Endothelial cell of umbilical vein (primary cell): ENCODE measurements around the gene VSIR. TPM values are rescaled to one million over a fixed set of nuclear protein-coding genes. Genes with fewer than 3 reads are reported as not detected.

Source experiments
- BruUV-seq: library from RNA; stranded (reverse); fragments of 400-500 nt; replicated peaks from 2 replicates; lab custom pipeline; 2021; lab: Mats Ljungman, UMichigan
- CTCF ChIA-PET: fragments of 300-600, 350-600 bp; sonication (Branson Sonifier 250); formaldehyde crosslinking; loops from one replicate; lab custom pipeline; 2021; ENCODE audit warnings: antibody characterized with exemption, inconsistent platforms; lab: Charles Lee
- POLR2A ChIA-PET: fragments of 300-600, 350-600 bp; sonication (Branson Sonifier 250); formaldehyde crosslinking; loops from one replicate; lab custom pipeline; 2021; ENCODE audit warnings: antibody characterized with exemption, inconsistent platforms; lab: Charles Lee
- DNase-seq: peaks from one replicate; pipeline ENCODE4 v3.0.0-alpha.2; 2011; ENCODE audit warnings: low read depth, low spot score
- FAIRE-seq: peaks from 2 replicates; lab custom pipeline; 2011; peaks lifted over from hg19 to GRCh38; lab: Jason Lieb, UNC
- H2AFZ ChIP-seq: 2 replicates; pipeline ENCODE4 v1.6.0; 2012; ENCODE audit warnings: low read depth, low read length, control low read depth, inconsistent platforms
- H3K27ac ChIP-seq: 2 replicates; pipeline ENCODE4 v1.5.1; 2011; ENCODE audit warnings: low read depth, mild to moderate bottlenecking, control low read depth, low read length, moderate library complexity; ENCODE audit not compliant: insufficient read depth
- H3K27me3 ChIP-seq, 2 experiments: 2 replicates each; pipeline versions ENCODE4 v1.6.0 to v1.6.1; 2011; ENCODE audit warnings: low read length in 2 of 2, mixed read lengths in 1 of 2; ENCODE audit not compliant: control insufficient read depth in 2 of 2, insufficient read depth in 2 of 2
- H3K36me3 ChIP-seq, 2 experiments: 2 replicates in 1 of 2; 3 replicates in 1 of 2; pipeline ENCODE4 v1.5.1; 2011; ENCODE audit warnings: low read length in 2 of 2, mild to moderate bottlenecking in 1 of 2, moderate library complexity in 1 of 2; ENCODE audit not compliant: control insufficient read depth in 2 of 2, insufficient read depth in 2 of 2; ENCODE audit errors: extremely low read depth in 1 of 2
- H3K4me1 ChIP-seq: 3 replicates; pipeline ENCODE4 v1.5.1; 2011; ENCODE audit warnings: mild to moderate bottlenecking, low read length; ENCODE audit not compliant: control insufficient read depth, insufficient read depth; ENCODE audit errors: extremely low read depth
- H3K4me2 ChIP-seq: 2 replicates; pipeline ENCODE4 v1.6.1; 2011; ENCODE audit warnings: low read length, control low read depth, mixed read lengths; ENCODE audit not compliant: insufficient read depth
- H3K4me3 ChIP-seq, 3 experiments: fragments of 200-600 bp in 1 of 3; sonication (generic), shearing (Covaris generic) in 1 of 3; replicated peaks in 1 of 3; 2 replicates each; pipeline ENCODE4 v1.5.1; 2011 to 2016; ENCODE audit warnings: control low read depth in 3 of 3, low read length in 3 of 3, mild to moderate bottlenecking in 2 of 3, inconsistent platforms in 1 of 3, low read depth in 1 of 3, moderate library complexity in 1 of 3; ENCODE audit not compliant: insufficient read depth in 1 of 3
- H3K79me2 ChIP-seq: 2 replicates; pipeline ENCODE4 v1.6.0; 2012; ENCODE audit warnings: low read length, inconsistent platforms; ENCODE audit not compliant: control insufficient read depth, insufficient read depth
- H3K9ac ChIP-seq: replicated peaks from 2 replicates; pipeline ENCODE3; 2011; ENCODE audit warnings: low read length, control low read depth; ENCODE audit not compliant: insufficient read depth; ENCODE audit errors: extremely low read depth
- H3K9me1 ChIP-seq: replicated peaks from 3 replicates; pipeline ENCODE4 v1.6.0; 2011; ENCODE audit warnings: mild to moderate bottlenecking, low read length; ENCODE audit not compliant: control insufficient read depth, insufficient read depth; ENCODE audit errors: extremely low read depth
- H3K9me3 ChIP-seq: replicated peaks from 2 replicates; pipeline ENCODE4 v1.5.1; 2012; ENCODE audit warnings: low read length, inconsistent platforms; ENCODE audit not compliant: control insufficient read depth, insufficient read depth
- H4K20me1 ChIP-seq: replicated peaks from 2 replicates; pipeline ENCODE3; 2011; ENCODE audit warnings: mild to moderate bottlenecking, low read length; ENCODE audit not compliant: control insufficient read depth, insufficient read depth; ENCODE audit errors: extremely low read depth
- CTCF ChIP-seq, 2 donors: IDR thresholded peaks; 1 replicate in 1 of 2; 2 replicates in 1 of 2; pipeline ENCODE4 v1.5.1; 2011; ENCODE audit warnings: low read length in 2 of 2, mild to moderate bottlenecking in 2 of 2, moderate library complexity in 2 of 2, control low read depth in 1 of 2, inconsistent platforms in 1 of 2, low read depth in 1 of 2; ENCODE audit not compliant: insufficient read depth in 1 of 2; ENCODE audit errors: extremely low read depth in 1 of 2
- EZH2 ChIP-seq: IDR thresholded peaks from 2 replicates; pipeline ENCODE4 v1.6.1; 2012; ENCODE audit warnings: borderline replicate concordance, low read depth, mild to moderate bottlenecking, moderate library complexity, low read length, inconsistent platforms; ENCODE audit not compliant: severe bottlenecking
- FOS ChIP-seq: IDR thresholded peaks from 2 replicates; pipeline ENCODE4 v1.6.1; 2011; ENCODE audit warnings: mild to moderate bottlenecking, low read length, moderate library complexity, borderline replicate concordance; ENCODE audit not compliant: insufficient read depth
- GATA2 ChIP-seq: IDR thresholded peaks from 2 replicates; pipeline ENCODE4 v1.7.0; 2011; ENCODE audit warnings: low read depth, mild to moderate bottlenecking, moderate library complexity, mixed read lengths, low read length; ENCODE audit not compliant: insufficient read length, insufficient read depth
- JUN ChIP-seq: IDR thresholded peaks from 2 replicates; pipeline ENCODE4 v1.6.1; 2011; ENCODE audit warnings: borderline replicate concordance, low read depth; ENCODE audit not compliant: insufficient read length, insufficient read depth
- MYC ChIP-seq: IDR thresholded peaks from one replicate; pipeline ENCODE4 v1.6.1; 2011; ENCODE audit warnings: mild to moderate bottlenecking, low read depth, low read length
- POLR2A ChIP-seq: IDR thresholded peaks from 2 replicates; pipeline ENCODE4 v1.6.1; 2012; ENCODE audit warnings: low read depth, mild to moderate bottlenecking, control low read depth, low read length
- POLR2AphosphoS5 ChIP-seq: IDR thresholded peaks from 2 replicates; pipeline ENCODE4 v1.6.1; 2012; ENCODE audit warnings: low read depth, mild to moderate bottlenecking, control low read depth, low read length, moderate library complexity; ENCODE audit not compliant: insufficient read depth
- dilution Hi-C: fragments of 300-500 bp; cut with MboI; formaldehyde crosslinking; loops from one replicate; pipeline ENCODE4 v1.15.0; 2019; ENCODE audit warnings: low sequenced_read_pairs; ENCODE audit not compliant: extremely low pct_ligation_motif_present
- intact Hi-C: fragments of 100-400 bp; cut with micrococcal nuclease; formaldehyde crosslinking; loops from one replicate; pipeline ENCODE4 v1.10.0; 2022
- polyA plus RNA-seq, 4 experiments: library from polyadenylated mRNA; depleted of rRNA in 3 of 4; stranded (reverse) in 3 of 4; unstranded in 1 of 4; fragments of >200 nt; gene quantifications; 2 replicates each; pipeline versions ENCODE4 v1.2.1 to v1.2.3, GENCODE V29; 2011 to 2012; ENCODE audit warnings: missing spikeins in 1 of 4
- total RNA-seq: library from RNA; stranded (reverse); gene quantifications from 2 replicates; pipeline ENCODE4 v1.2.3, GENCODE V29; 2021
- TF ChIP-seq, protein P1 (sequence below): IDR thresholded peaks from 2 replicates; pipeline ENCODE4 v1.6.1; 2011; ENCODE audit not compliant: insufficient read depth, insufficient read length

Gene VSIR
- total and polyA plus RNA-seq, 2 donors (not counting 3 experiments of a cell fraction or from before 2014, with no cell fraction given), result 4.9 to 6.3 TPM

DNA sequence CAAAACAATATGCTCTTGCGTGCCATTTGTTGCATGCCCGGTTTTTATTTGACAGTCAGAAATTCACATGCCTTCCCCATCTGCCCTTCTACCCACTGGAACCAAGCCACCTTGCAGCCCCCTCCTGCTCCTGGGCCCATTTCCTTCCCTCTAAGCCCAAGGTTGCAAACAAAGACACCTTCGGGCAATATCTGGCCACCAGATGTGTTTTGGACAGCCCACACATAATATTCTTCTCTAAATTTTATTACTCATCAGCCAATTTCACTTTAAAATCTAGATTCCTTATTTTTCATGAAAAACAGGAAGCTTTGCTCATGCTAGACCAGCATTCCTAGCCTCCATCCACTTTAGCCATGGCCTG is 35.5 kb downstream of the VSIR start:
- BruUV-seq, result no TSS peak

More for the DNA sequence above, 35.5 kb downstream of the VSIR start:
- Histone ChIP-seq H4K20me1 (no peaks in the 10 kb centered on the region), H3K4me3 (no peak overlapping the region), H3K27me3 (peaks cover 0 to 6% of the 10 kb centered on the region in 2 experiments), H3K9me3 (no peaks in the 10 kb centered on the region), H3K9ac (no peak overlapping the region), H3K79me2 (no peaks in the 10 kb centered on the region), H3K36me3 (no peaks in the 10 kb centered on the region), H3K9me1 (no peaks in the 10 kb centered on the region), H3K27ac (no peak overlapping the region), H3K4me2 (no peak overlapping the region), H2AFZ (no peak overlapping the region), H3K4me1 (no peaks in the 10 kb centered on the region)
- FAIRE-seq (no peak), DNase-seq (no peak)
- TF ChIP-seq EZH2, result no peak
- TF ChIP-seq JUN, result no peak
- TF ChIP-seq POLR2A, result no peak
- TF ChIP-seq CTCF (IDR thresholded peaks at IDR 0.05; ENCODE audit: extremely low read depth in 1 of 2, insufficient read depth in 1 of 2, low read depth in 1 of 2, low read length in 2 of 2), result no peak
- no peak for TF ChIP-seq MYC
- TF ChIP-seq GATA2, result no peak
- no peak for TF ChIP-seq POLR2AphosphoS5
- no peak for TF ChIP-seq FOS
- TF ChIP-seq, protein P1, sequence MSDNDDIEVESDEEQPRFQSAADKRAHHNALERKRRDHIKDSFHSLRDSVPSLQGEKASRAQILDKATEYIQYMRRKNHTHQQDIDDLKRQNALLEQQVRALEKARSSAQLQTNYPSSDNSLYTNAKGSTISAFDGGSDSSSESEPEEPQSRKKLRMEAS, result no peak
- CTCF ChIA-PET, result interaction anchor here (1.9 to 2.1 kb wide), 2 partner anchors 10 to 36 kb away, joined by 5 to 8 read pairs; partner anchors contain the start of gene VSIR
- intact Hi-C loops, result no loop called here
- dilution Hi-C loops, result no loop called here
- POLR2A ChIA-PET, result no interaction called here
